Fibroblast of lung (primary cell): ENCODE data around the gene CEACAM16. TPM values are rescaled to one million over a fixed set of nuclear protein-coding genes. Genes with fewer than 3 reads are reported as not detected.

Source experiments
- DNase-seq, 2 donors: peaks; one replicate each; pipeline versions ENCODE4 v3.0.0 to v3.0.0-alpha.2; 2010; ENCODE audit warnings: low read depth in 2 of 2
- H2AFZ ChIP-seq: 2 replicates; pipeline ENCODE4 v1.5.1; 2012; ENCODE audit warnings: low read length, control low read depth, inconsistent platforms
- H3K27ac ChIP-seq: 2 replicates; pipeline ENCODE4 v1.5.1; 2011; ENCODE audit warnings: low read length, control low read depth; ENCODE audit not compliant: insufficient read depth
- H3K27me3 ChIP-seq: 2 replicates; pipeline ENCODE4 v1.5.1; 2011; ENCODE audit warnings: mild to moderate bottlenecking, low read length; ENCODE audit not compliant: control insufficient read depth, insufficient read depth
- H3K36me3 ChIP-seq: 2 replicates; pipeline ENCODE4 v1.5.1; 2011; ENCODE audit warnings: low read length; ENCODE audit not compliant: control insufficient read depth, insufficient read depth
- H3K4me1 ChIP-seq: 2 replicates; pipeline ENCODE4 v1.5.1; 2011; ENCODE audit warnings: low read length; ENCODE audit not compliant: control insufficient read depth, insufficient read depth; ENCODE audit errors: extremely low read depth
- H3K4me2 ChIP-seq: 2 replicates; pipeline ENCODE4 v1.5.1; 2011; ENCODE audit warnings: low read length, control low read depth; ENCODE audit not compliant: insufficient read depth; ENCODE audit errors: extremely low read depth
- H3K4me3 ChIP-seq, 4 experiments: fragments of 200-600 bp in 1 of 4; sonication (generic) in 1 of 4; replicated peaks in 1 of 4; 2 replicates each; pipeline ENCODE4 v1.5.1; 2011 to 2016; ENCODE audit warnings: low read length in 4 of 4, low read depth in 3 of 4, mild to moderate bottlenecking in 3 of 4, control low read depth in 2 of 4, inconsistent platforms in 1 of 4, mixed read lengths in 1 of 4; ENCODE audit not compliant: insufficient read depth in 1 of 4; ENCODE audit errors: control extremely low read depth in 1 of 4
- H3K79me2 ChIP-seq: 2 replicates; pipeline ENCODE4 v1.5.1; 2012; ENCODE audit warnings: mild to moderate bottlenecking, low read length, inconsistent platforms; ENCODE audit not compliant: control insufficient read depth, insufficient read depth
- H3K9ac ChIP-seq: 2 replicates; pipeline ENCODE4 v1.5.1; 2011; ENCODE audit warnings: mild to moderate bottlenecking, low read length, control low read depth; ENCODE audit not compliant: insufficient read depth
- H3K9me3 ChIP-seq: 2 replicates; pipeline ENCODE4 v1.5.1; 2012; ENCODE audit warnings: low read depth, low read length; ENCODE audit not compliant: control insufficient read depth, insufficient read depth
- H4K20me1 ChIP-seq: 2 replicates; pipeline ENCODE4 v1.5.1; 2011; ENCODE audit warnings: low read length; ENCODE audit not compliant: control insufficient read depth, insufficient read depth; ENCODE audit errors: extremely low read depth
- EZH2 ChIP-seq: IDR thresholded peaks from 2 replicates; pipeline ENCODE4 v1.5.1; 2012; ENCODE audit warnings: low read length, control low read depth, mild to moderate bottlenecking; ENCODE audit errors: missing control alignments
- polyA minus RNA-seq: library from RNA; depleted of rRNA, polyadenylated mRNA; stranded (reverse); fragments of >200 nt; gene quantifications from 2 replicates; pipeline ENCODE4 v1.2.3, GENCODE V29; 2011; ENCODE audit warnings: low replicate concordance
- polyA plus RNA-seq, 2 donors: library from polyadenylated mRNA; depleted of rRNA in 1 of 2; stranded (reverse) in 1 of 2; unstranded in 1 of 2; fragments of >200 nt; gene quantifications; 2 replicates each; pipeline ENCODE4 v1.2.1, GENCODE V29; 2011 to 2012; ENCODE audit warnings: missing spikeins in 1 of 2
- total RNA-seq: library from RNA; depleted of rRNA; stranded (reverse); fragments of >200 nt; gene quantifications from 2 replicates; pipeline ENCODE4 v1.2.1, GENCODE V29; 2014
- TF ChIP-seq, protein P1 (sequence below), 2 donors: IDR thresholded peaks in 1 of 2; conservative IDR thresholded peaks in 1 of 2; 1 replicate in 1 of 2; 2 replicates in 1 of 2; pipeline ENCODE4 v1.5.1; 2011 to 2012; ENCODE audit warnings: low read length in 2 of 2, control low read depth in 1 of 2, inconsistent platforms in 1 of 2, low read depth in 1 of 2, mild to moderate bottlenecking in 1 of 2

Gene CEACAM16, protein sequence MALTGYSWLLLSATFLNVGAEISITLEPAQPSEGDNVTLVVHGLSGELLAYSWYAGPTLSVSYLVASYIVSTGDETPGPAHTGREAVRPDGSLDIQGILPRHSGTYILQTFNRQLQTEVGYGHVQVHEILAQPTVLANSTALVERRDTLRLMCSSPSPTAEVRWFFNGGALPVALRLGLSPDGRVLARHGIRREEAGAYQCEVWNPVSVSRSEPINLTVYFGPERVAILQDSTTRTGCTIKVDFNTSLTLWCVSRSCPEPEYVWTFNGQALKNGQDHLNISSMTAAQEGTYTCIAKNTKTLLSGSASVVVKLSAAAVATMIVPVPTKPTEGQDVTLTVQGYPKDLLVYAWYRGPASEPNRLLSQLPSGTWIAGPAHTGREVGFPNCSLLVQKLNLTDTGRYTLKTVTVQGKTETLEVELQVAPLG
- under 0.01 TPM in 1 of 2 replicates, not detected in the other for total RNA-seq
- not detected in 2 replicates for polyA plus RNA-seq
- polyA plus RNA-seq (2012): not detected in 2 replicates
- not detected in 2 replicates for polyA minus RNA-seq

DNA sequence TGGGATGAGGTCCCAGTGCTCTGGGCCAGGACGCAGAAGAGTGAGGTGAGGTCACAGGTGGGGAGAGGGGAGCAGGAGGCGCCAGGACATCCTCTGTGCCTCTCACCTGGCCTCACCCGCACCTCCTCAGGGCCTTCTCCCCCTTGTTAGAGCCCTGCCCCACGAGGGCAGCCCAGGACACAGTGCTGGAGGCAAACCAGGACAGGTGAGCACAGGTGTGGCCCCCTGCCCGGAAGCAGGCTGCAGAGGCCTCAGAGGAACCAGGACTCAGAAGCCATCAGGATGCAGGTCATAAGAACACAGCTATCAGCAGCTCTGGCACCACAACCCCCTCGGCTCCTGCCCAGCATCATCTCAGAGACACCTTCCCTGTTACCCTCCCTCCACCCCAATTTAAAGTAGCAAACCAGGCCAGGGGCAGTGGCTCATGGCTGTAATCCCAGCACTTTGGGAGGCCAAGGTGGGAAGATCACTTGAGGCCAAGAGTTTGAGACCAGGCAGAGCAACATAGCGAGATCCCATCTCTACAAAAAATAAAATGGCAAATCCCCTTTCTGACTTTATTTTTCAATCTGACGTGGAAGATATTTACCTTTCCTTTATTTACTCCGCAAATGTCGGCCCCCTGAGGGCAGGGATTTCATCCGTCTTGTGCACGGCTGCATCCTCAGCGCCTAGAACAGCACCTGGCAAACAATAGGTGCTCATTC lies at the start of gene CEACAM16:
CEACAM16 (plus strand) TSS at position 660 of the 710 bp plus-strand sequence. CDS start 2,306 bp downstream, outside the sequence.
- Histone ChIP-seq H3K27ac (no peak within 1 kb of the TSS), H3K36me3 (no peaks in the 10 kb centered on the region), H3K9me3 (no peaks in the 10 kb centered on the region), H3K4me2 (no peak within 1 kb of the TSS), H3K9ac (no peak within 1 kb of the TSS), H2AFZ (no peak within 1 kb of the TSS), H4K20me1 (no peaks in the 10 kb centered on the region), H3K4me3 (no peak within 1 kb of the TSS), H3K79me2 (no peaks in the 10 kb centered on the region), H3K4me1 (no peaks in the 10 kb centered on the region), H3K27me3 (no peaks in the 10 kb centered on the region)
- TF ChIP-seq EZH2: no peak
- TF ChIP-seq, protein P1, sequence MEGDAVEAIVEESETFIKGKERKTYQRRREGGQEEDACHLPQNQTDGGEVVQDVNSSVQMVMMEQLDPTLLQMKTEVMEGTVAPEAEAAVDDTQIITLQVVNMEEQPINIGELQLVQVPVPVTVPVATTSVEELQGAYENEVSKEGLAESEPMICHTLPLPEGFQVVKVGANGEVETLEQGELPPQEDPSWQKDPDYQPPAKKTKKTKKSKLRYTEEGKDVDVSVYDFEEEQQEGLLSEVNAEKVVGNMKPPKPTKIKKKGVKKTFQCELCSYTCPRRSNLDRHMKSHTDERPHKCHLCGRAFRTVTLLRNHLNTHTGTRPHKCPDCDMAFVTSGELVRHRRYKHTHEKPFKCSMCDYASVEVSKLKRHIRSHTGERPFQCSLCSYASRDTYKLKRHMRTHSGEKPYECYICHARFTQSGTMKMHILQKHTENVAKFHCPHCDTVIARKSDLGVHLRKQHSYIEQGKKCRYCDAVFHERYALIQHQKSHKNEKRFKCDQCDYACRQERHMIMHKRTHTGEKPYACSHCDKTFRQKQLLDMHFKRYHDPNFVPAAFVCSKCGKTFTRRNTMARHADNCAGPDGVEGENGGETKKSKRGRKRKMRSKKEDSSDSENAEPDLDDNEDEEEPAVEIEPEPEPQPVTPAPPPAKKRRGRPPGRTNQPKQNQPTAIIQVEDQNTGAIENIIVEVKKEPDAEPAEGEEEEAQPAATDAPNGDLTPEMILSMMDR (conservative IDR thresholded peaks at IDR 0.05 in 1 of 2, IDR thresholded peaks at IDR 0.05 in 1 of 2; ENCODE audit: low read depth in 1 of 2, low read length in 2 of 2): no peak
- no peak for DNase-seq

DNA sequence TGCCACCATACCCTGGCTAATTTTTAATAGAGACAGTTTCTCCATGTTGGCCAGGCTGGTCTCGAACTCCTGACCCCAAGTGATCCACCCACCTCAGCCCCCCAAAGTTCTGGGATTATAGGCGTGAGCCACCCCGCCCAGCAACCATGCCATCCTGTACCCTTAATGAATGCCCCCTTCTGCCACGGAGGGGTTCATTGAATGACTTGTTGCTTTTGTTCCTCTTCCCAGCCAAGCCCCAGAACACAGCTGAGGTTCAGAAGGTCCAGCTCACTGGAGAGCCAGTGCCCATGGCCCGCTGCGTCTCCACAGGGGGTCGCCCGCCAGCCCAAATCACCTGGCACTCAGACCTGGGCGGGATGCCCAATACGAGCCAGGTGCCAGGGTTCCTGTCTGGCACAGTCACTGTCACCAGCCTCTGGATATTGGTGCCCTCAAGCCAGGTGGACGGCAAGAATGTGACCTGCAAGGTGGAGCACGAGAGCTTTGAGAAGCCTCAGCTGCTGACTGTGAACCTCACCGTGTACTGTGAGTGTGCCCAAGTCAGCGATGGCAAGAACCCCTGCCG lies 49.3 kb upstream of the CEACAM16 start:
- DNase-seq: no peak
- Histone ChIP-seq H3K9me3 (no peaks in the 10 kb centered on the region), H4K20me1 (no peaks in the 10 kb centered on the region), H3K4me1 (peaks cover 6% of the 10 kb centered on the region), H3K27me3 (no peaks in the 10 kb centered on the region), H3K9ac (no peak overlapping the region), H3K4me3 (no peak overlapping the region), H3K27ac (no peak overlapping the region), H3K79me2 (peaks cover 58% of the 10 kb centered on the region), H2AFZ (no peak overlapping the region), H3K4me2 (no peak overlapping the region), H3K36me3 (peaks cover 37% of the 10 kb centered on the region)
- no peak for TF ChIP-seq EZH2
- TF ChIP-seq, protein P1 (conservative IDR thresholded peaks at IDR 0.05 in 1 of 2, IDR thresholded peaks at IDR 0.05 in 1 of 2; ENCODE audit: low read depth in 1 of 2, low read length in 2 of 2): no peak

DNA sequence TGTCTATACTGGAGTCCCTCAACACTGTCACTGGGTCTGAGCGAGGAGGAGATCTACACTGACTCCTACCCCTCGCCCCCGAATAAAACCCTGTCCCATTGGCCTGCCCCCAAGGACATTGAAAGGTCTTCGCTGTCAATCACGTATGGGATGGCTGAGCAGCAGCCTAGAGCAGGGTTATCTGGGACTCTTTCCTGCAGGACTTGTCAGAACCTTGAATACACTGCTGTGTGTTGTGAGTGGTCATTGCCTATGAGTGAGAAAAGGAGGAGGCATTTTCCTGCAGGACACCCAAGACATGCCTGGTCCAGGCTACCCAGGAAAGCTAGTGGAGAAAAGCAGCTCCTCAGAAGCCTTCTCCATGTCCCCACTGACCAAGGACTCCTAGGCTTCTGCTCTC lies 45.6 kb upstream of the CEACAM16 start:
- H3K4me1 ChIP-seq: no peaks in the 10 kb centered on the region
- H3K36me3 ChIP-seq: peaks cover 47% of the 10 kb centered on the region
- no peaks in the 10 kb centered on the region for H3K27me3 ChIP-seq
- H3K9me3 ChIP-seq: no peaks in the 10 kb centered on the region
- DNase-seq: no peak
- no peak overlapping the region for H3K4me3 ChIP-seq
- TF ChIP-seq EZH2: no peak
- TF ChIP-seq, protein P1 (conservative IDR thresholded peaks at IDR 0.05 in 1 of 2, IDR thresholded peaks at IDR 0.05 in 1 of 2; ENCODE audit: low read depth in 1 of 2, low read length in 2 of 2): no peak
- no peak overlapping the region for H3K9ac ChIP-seq
- no peak overlapping the region for H3K4me2 ChIP-seq
- H3K79me2 ChIP-seq: peaks cover 29% of the 10 kb centered on the region
- no peak overlapping the region for H2AFZ ChIP-seq
- H4K20me1 ChIP-seq: no peaks in the 10 kb centered on the region
- H3K27ac ChIP-seq: no peak overlapping the region
